Renal pelvis (tissue), 4 donors: ENCODE results near the gene PRKG1. TPM values are rescaled to one million over a fixed set of nuclear protein-coding genes. Genes with fewer than 3 reads are reported as not detected.

Experiments used
- DNase-seq: peaks from one replicate; pipeline ENCODE4 v3.0.0-alpha.2; 2013
- polyA plus RNA-seq, 3 donors: library from polyadenylated mRNA; unstranded; fragments of 120-200 nt; gene quantifications; one replicate each; pipeline ENCODE4 v1.2.1, GENCODE V29; 2013; ENCODE audit not compliant: insufficient read length in 3 of 3

Gene PRKG1
- polyA plus RNA-seq, 3 donors: 10.7 to 12.2 (median 11.3) TPM

GRCh38 chr10:51876503-51876902 is 802.2 kb downstream of the PRKG1 start:
- DNase-seq: no peak

GRCh38 chr10:51876979-51877378 is 802.7 kb downstream of the PRKG1 start:
- DNase-seq: no peak

- no peak for DNase-seq
These were observed 803.3 kb downstream of the PRKG1 start for GRCh38 chr10:51877636-51878035.

- no peak for DNase-seq
These were observed 804.4 kb downstream of the PRKG1 start for GRCh38 chr10:51878695-51879094.

- DNase-seq: no peak
These were observed 805.0 kb downstream of the PRKG1 start for GRCh38 chr10:51879238-51879637.

GRCh38 chr10:51881213-51881612 is 806.9 kb downstream of the PRKG1 start:
- no peak for DNase-seq

GRCh38 chr10:51886438-51887068 is 812.3 kb downstream of the PRKG1 start:
- DNase-seq: no peak

- DNase-seq: no peak
These were observed 814.0 kb downstream of the PRKG1 start for GRCh38 chr10:51888263-51888662.

GRCh38 chr10:51892313-51892712 is 818.0 kb downstream of the PRKG1 start:
- no peak for DNase-seq

GRCh38 chr10:51892965-51893658 is 818.8 kb downstream of the PRKG1 start:
- no peak for DNase-seq

GRCh38 chr10:51894771-51895578 is 820.7 kb downstream of the PRKG1 start:
- no peak for DNase-seq

- DNase-seq: no peak
These were observed 822.6 kb downstream of the PRKG1 start for GRCh38 chr10:51896849-51897248.

GRCh38 chr10:51897560-51897959 is 823.3 kb downstream of the PRKG1 start:
- DNase-seq: no peak

GRCh38 chr10:51900180-51900579 is 825.9 kb downstream of the PRKG1 start:
- no peak for DNase-seq

GRCh38 chr10:51903675-51904074 is 829.4 kb downstream of the PRKG1 start:
- no peak for DNase-seq

GRCh38 chr10:51905032-51905431 is 830.7 kb downstream of the PRKG1 start:
- no peak for DNase-seq

- DNase-seq: no peak
These were observed 833.1 kb downstream of the PRKG1 start for GRCh38 chr10:51907361-51907760.

- no peak for DNase-seq
These were observed 835.9 kb downstream of the PRKG1 start for GRCh38 chr10:51910189-51910588.

GRCh38 chr10:51910596-51910995 is 836.3 kb downstream of the PRKG1 start:
- no peak for DNase-seq

- DNase-seq: peak; percentile 38
These were observed 837.4 kb downstream of the PRKG1 start for GRCh38 chr10:51911723-51912122.

GRCh38 chr10:51915031-51915542 is 840.8 kb downstream of the PRKG1 start:
- no peak for DNase-seq

- DNase-seq: peak; percentile 38
These were observed 844.2 kb downstream of the PRKG1 start for GRCh38 chr10:51918440-51918839.

- DNase-seq: peak; percentile 29
These were observed 844.6 kb downstream of the PRKG1 start for GRCh38 chr10:51918884-51919325.
